NCI-H2227 treated with DMSO at 0.1 percent for 48 hours (cell line): ENCODE results near the gene MOV10.
"Not testable (repeated sequence)": the region's sequence is repeated elsewhere in the genome, so short reads cannot be mapped to it uniquely, and the experiment has no call there.

Experiments
- DNase-seq: peaks from one replicate; lab custom pipeline; 2025; lab: John Stamatoyannopoulos, UW

The MOV10 gene

DNA sequence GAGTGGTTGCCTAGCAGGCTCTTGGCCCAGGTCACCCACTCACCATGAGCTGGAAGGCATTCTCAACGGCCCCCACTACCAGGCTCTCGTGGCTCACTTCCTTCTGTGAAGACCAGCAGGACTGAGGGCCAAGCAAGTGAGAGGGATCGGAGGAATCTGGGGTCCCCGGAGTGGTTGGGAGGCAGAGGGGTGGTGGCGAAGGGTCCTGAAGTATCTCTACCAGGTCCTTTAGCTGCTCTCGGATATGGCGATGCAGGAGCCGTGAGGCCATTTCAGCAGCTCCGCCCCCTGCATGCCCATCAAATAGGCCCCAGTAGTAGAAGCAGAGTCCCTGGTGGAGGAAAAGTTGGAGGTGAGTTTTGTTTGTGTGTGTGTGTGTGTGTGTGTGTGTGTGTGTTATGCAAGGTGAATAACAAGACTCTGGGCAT lies 38.3 kb downstream of the MOV10 start:
- no peak for DNase-seq

GRCh38 chr1:112713466-112714312 lies 39.2 kb downstream of the MOV10 start:
- DNase-seq, result no peak

DNA sequence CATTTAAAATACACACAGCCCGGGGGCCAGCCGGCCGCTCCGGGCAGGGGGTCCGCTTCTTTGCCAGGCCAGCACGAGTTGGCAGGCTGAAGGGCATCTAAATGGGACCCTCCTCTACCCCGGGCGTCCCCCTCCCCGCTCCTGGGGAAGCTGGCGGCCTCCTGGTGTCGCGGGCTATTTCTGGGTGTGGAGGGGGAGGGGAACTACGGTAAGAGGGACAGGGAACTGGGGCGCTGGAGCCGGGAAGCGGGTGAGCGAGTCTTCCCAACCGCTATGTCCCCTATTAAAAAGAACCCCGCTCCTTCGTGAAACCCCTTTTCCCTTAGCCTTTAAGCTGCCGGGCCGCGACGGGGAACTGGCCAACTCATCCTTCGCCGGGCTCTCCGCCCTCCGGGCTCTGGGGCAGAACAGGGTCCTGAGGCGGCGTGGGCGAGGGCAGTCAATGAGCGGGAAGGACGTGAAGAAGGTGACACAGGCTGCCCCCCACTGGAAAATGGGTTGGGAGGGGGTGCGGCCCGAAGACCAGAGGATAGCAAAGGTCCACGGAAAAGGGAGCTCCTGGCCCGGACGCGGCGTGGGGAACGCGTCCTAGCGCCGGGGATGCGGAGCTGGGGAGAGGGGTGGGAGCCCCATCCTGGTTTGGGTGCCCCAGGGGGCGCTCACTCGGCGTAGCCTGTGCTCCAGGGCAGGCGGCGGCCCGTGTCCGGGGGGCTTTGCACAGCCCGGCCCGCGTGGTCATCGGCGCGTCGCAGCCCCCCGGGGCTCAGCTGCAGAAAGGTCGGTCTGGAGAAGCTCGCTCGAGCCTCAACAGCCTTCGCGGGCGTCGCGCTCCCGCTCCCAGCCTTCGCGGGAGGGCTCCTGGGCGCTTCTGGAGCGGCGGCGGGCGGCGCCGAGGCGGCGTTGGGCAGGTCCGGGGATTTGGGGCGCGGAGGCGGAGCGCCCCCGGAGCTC lies 40.1 kb downstream of the MOV10 start:
- DNase-seq, result no peak

- peak; percentile 86 for DNase-seq
These were observed 41.0 kb downstream of the MOV10 start, which contains the start of gene PPM1J for GRCh38 chr1:112715264-112716053. Gene PPM1J (minus strand): TSS chr1:112715332. CDS start chr1:112715301, 31 bp downstream.

DNA sequence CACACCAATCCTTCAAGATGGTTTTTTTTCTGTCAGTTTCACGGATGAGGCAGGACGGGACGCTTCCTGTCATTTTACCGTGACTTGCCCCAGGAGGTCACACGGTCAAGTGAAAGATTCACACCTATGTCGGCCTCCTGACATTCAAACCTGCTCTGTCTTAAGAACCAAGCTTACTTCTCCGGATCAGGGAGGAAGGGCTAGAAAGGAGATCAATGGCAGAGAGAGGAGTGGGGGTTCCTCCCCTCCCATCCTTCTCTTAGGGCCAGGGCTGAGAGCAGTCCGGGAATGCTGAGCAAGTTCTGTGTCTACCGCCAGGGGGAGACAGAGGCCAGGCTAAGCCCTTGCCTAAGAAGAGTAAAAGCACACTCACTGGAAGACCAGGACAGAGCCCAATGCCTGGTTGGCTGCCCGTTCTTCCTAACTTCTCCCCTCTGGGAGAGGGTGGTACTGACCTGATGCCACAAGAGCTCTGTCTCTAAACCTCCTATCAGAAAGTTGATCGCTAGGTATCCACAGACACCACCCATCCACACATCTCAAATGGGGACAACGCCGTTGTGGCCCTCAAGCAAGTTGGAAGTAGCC lies 41.8 kb downstream of the MOV10 start:
- peak; percentile 84 for DNase-seq

- no peak for DNase-seq
These were observed 42.9 kb downstream of the MOV10 start for GRCh38 chr1:112717263-112717873.

GRCh38 chr1:112718691-112719418 lies 44.4 kb downstream of the MOV10 start:
- peak; percentile 66 for DNase-seq

DNA sequence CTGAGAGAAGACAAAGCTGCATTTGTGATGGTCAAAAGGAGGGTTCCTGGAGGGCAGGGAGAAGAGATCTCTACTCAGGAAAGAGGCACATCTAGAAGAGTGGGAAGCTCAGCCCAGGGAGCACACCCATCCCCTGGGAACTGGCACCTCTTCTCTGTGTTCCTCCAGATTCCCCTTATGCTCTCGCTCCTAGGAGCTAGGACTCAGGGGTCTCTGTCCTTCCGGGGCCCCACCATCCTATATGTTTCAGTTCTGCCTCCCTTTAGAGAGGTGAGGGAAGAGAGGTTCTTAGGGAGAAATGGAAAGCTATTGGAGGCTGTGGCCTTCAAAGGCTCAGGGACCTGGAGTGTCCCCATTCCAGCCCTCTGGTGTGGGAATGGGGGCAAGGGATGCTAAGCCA lies 45.2 kb downstream of the MOV10 start:
- no peak for DNase-seq

DNA sequence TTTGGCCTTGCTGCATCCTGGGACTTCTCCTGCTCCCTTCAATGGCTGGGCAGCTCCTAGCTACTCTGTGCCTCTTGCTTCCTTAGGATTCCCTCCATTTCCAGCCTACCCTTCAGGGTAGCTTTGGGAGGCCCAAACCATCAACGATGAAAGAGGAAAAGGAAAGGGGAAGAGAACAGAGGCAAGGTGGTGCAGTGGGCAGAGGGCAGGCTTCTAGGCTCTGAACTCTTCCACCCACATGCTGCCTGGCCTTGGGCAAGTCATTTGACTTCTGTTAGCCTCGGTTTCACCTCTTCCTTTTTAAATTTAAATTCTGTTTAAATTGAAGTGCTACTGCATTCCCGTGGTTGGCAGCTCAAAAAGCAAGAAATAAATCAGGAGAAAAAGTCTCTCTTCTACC lies 46.3 kb downstream of the MOV10 start:
- no peak for DNase-seq

GRCh38 chr1:112721294-112721693 lies 46.8 kb downstream of the MOV10 start:
- DNase-seq, result not testable (repeated sequence)

GRCh38 chr1:112721966-112722524 lies 47.6 kb downstream of the MOV10 start:
- no peak for DNase-seq

GRCh38 chr1:112722601-112723510 lies 48.4 kb downstream of the MOV10 start:
- DNase-seq, result peak; percentile 48

DNA sequence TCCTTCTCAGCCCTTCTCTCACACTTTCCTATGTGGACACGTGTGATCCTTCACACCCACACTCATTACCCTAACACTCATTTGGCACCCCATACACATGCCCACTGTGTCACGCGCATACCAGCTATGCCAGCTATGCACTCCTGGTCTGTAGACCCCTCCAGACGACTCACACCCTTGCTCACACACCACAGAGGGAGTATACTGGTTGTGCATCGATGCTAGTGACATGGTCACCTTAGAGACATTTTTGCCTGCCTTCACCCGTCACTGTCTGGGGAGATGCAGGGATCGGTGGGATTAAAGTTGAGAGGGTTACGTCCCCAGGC lies 49.0 kb downstream of the MOV10 start:
- no peak for DNase-seq

DNA sequence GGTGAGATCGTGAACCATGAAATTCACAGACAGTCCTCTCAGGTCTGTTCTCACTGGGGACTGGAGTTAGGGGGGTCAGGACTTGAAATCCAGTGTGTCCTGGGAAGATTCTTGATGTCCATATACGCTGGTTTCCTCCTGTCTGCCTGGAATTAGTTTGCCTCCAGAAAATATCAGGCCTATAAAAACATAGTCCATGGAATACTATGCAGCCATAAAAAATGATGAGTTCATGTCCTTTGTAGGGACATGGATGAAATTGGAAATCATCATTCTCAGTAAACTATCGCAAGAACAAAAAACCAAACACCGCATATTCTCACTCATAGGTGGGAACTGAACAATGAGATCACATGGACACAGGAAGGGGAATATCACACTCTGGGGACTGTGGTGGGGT lies 49.8 kb downstream of the MOV10 start:
- DNase-seq, result not testable (repeated sequence)

DNA sequence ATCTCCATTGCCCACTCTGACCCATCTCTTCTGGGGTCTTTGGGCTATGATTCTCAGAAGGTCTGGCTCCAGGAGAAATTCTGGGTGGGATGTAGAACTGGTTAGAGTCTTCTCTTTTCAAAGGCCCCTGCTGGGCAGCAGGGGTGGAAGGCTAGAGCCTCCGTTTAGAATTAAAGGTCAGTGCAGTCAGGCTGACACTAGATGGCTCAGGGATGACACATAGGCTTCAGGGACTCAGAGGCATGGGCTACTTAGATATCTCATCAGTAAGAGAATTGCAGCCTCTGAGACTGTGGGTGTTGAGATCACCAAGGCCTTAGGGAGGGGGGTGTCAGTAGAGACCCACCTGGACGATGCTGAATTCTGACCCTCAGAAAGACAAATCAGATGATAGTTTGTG lies 53.3 kb downstream of the MOV10 start:
- no peak for DNase-seq

GRCh38 chr1:112728306-112728971 lies 54.0 kb downstream of the MOV10 start:
- DNase-seq, result not testable (repeated sequence)

- DNase-seq, result not testable (repeated sequence)
These were observed 54.6 kb downstream of the MOV10 start for GRCh38 chr1:112729011-112729410.

DNA sequence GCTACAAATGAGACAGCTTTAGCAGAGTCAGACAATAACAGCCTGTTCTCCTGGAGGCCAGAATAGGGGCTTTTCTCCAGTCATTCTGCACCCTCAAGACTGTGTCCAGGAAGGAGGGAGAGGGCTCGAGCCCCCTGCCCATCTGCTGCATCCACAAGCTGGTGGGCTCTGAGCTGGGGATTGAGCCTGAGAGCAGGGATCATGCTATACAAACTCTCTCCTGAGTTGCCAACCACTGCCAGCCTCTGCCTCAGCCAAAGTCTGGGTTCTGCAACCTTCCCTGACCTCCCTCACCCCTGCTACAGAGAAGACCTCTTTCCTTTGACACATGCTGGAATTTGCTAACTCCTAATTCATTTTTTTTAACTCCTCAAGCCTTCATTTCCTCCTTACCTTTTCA lies 55.5 kb downstream of the MOV10 start:
- no peak for DNase-seq

- no peak for DNase-seq
These were observed 57.0 kb downstream of the MOV10 start for GRCh38 chr1:112731451-112731850.
